Measurements from ENCODE around the gene TRIP13.
"Not testable (repeated sequence)": the region's sequence is repeated elsewhere in the genome, so short reads cannot be mapped to it uniquely, and the experiment has no call there.

Gene TRIP13

GRCh38 chr5:937151-937924 is 44.7 kb downstream of the TRIP13 start:
- no peak overlapping the region for H3K4me3 ChIP-seq (ENCODE audit: low read depth, low read length)
- TF ChIP-seq, protein P1, sequence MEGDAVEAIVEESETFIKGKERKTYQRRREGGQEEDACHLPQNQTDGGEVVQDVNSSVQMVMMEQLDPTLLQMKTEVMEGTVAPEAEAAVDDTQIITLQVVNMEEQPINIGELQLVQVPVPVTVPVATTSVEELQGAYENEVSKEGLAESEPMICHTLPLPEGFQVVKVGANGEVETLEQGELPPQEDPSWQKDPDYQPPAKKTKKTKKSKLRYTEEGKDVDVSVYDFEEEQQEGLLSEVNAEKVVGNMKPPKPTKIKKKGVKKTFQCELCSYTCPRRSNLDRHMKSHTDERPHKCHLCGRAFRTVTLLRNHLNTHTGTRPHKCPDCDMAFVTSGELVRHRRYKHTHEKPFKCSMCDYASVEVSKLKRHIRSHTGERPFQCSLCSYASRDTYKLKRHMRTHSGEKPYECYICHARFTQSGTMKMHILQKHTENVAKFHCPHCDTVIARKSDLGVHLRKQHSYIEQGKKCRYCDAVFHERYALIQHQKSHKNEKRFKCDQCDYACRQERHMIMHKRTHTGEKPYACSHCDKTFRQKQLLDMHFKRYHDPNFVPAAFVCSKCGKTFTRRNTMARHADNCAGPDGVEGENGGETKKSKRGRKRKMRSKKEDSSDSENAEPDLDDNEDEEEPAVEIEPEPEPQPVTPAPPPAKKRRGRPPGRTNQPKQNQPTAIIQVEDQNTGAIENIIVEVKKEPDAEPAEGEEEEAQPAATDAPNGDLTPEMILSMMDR (IDR thresholded peaks at IDR 0.05; ENCODE audit: low read depth, low read length): no peak

DNA sequence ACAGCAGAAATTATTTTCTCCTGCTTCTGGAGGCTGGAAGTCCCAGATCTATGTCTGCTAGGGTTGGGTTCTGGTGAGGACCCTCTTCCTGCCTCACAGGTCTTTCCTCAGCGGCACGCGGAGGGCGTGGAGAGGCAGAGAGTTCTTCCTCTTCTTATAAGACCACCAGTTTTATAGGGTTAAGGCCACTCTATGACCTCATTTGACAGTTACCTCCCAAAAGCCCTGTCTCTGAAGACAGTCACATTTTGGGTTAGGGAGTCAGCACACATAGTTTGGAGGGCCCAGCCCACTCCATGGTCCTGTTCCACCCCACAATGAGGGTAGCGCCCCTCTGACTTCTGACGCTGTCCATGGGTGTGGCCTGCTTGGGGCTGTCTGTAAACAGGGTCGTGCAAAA is 46.7 kb downstream of the TRIP13 start:
- no peak overlapping the region for H3K4me3 ChIP-seq (ENCODE audit: low read depth, low read length)

GRCh38 chr5:940741-941140 is 48.1 kb downstream of the TRIP13 start:
- not testable (repeated sequence) for H3K4me3 ChIP-seq (ENCODE audit: low read depth, low read length)

More for the DNA sequence above, 46.7 kb downstream of the TRIP13 start:
- TF ChIP-seq, protein P1 (IDR thresholded peaks at IDR 0.05; ENCODE audit: low read depth, low read length): no peak

GRCh38 chr5:943201-943917 is 50.7 kb downstream of the TRIP13 start:
- H3K4me3 ChIP-seq (ENCODE audit: low read depth, low read length): no peak overlapping the region
- TF ChIP-seq, protein P1 (IDR thresholded peaks at IDR 0.05; ENCODE audit: low read depth, low read length): no peak

GRCh38 chr5:943918-944620 is 51.4 kb downstream of the TRIP13 start:
- TF ChIP-seq, protein P1 (IDR thresholded peaks at IDR 0.05; ENCODE audit: low read depth, low read length): no peak
- no peak overlapping the region for H3K4me3 ChIP-seq (ENCODE audit: low read depth, low read length)

DNA sequence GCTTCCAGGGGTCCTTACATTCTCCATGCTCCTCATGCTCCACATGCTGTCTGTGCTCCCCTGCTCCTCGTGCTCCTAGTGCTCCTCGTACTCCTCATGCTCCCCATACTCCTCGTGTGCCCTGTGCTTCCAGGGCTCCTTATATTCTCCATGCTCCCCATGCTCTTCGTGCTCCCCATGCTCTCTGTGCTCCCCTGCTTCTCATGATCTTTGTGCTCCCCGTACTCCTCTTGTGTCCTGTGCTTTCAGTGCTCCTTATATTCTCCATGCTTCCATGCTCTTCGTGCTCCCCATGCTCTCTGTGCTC is 51.9 kb downstream of the TRIP13 start:
- H3K4me3 ChIP-seq (ENCODE audit: low read depth, low read length): no peak overlapping the region
- TF ChIP-seq, protein P1 (IDR thresholded peaks at IDR 0.05; ENCODE audit: low read depth, low read length): no peak

- no peak overlapping the region for H3K4me3 ChIP-seq (ENCODE audit: low read depth, low read length)
- TF ChIP-seq, protein P1 (IDR thresholded peaks at IDR 0.05; ENCODE audit: low read depth, low read length): no peak
These were observed 52.5 kb downstream of the TRIP13 start for GRCh38 chr5:944992-945685.

Data from WI38 (cell line).